HG03060 (cell line): ENCODE data around the gene TCERG1L.

ENCODE experiments used
- ATAC-seq: cut with Tn5 transposase; IDR thresholded peaks from one replicate; pipeline ENCODE4 v1.9.1; 2021; ENCODE audit warnings: low read depth, moderate number of reproducible peaks; ENCODE audit not compliant: unreplicated experiment

Gene TCERG1L

GRCh38 chr10:131212763-131213325 is 98.7 kb downstream of the TCERG1L start:
- ATAC-seq: no peak

GRCh38 chr10:131211965-131212619 is 99.4 kb downstream of the TCERG1L start:
- no peak for ATAC-seq

GRCh38 chr10:131211559-131211958 is 100.0 kb downstream of the TCERG1L start:
- no peak for ATAC-seq

- no peak for ATAC-seq
Observed at GRCh38 chr10:131211146-131211545, 100.4 kb downstream of the TCERG1L start.

GRCh38 chr10:131210181-131210580 is 101.3 kb downstream of the TCERG1L start:
- no peak for ATAC-seq

GRCh38 chr10:131207584-131208532 is 103.7 kb downstream of the TCERG1L start:
- no peak for ATAC-seq

- ATAC-seq: no peak
Observed at GRCh38 chr10:131207176-131207575, 104.3 kb downstream of the TCERG1L start.

GRCh38 chr10:131206111-131206995 is 105.2 kb downstream of the TCERG1L start:
- ATAC-seq: no peak

- no peak for ATAC-seq
Observed at GRCh38 chr10:131205556-131205955, 106.0 kb downstream of the TCERG1L start.

- ATAC-seq: no peak
Observed at GRCh38 chr10:131204406-131205152, 106.9 kb downstream of the TCERG1L start.

GRCh38 chr10:131203456-131204357 is 107.8 kb downstream of the TCERG1L start:
- ATAC-seq: no peak

- ATAC-seq: no peak
Observed at GRCh38 chr10:131202990-131203389, 108.5 kb downstream of the TCERG1L start.

GRCh38 chr10:131201741-131202515 is 109.6 kb downstream of the TCERG1L start:
- no peak for ATAC-seq

- ATAC-seq: no peak
Observed at GRCh38 chr10:131200856-131201470, 110.6 kb downstream of the TCERG1L start.

- no peak for ATAC-seq
Observed at GRCh38 chr10:131199646-131200045, 111.9 kb downstream of the TCERG1L start.

GRCh38 chr10:131198843-131199242 is 112.7 kb downstream of the TCERG1L start:
- ATAC-seq: no peak

- no peak for ATAC-seq
Observed at GRCh38 chr10:131198401-131198800, 113.1 kb downstream of the TCERG1L start.
